RWPE2 (cell line): ENCODE data around the gene PLEKHM3.

Source experiments
- ATAC-seq: fragments of 200-7000 bp; cut with Tn5 transposase; 3 replicates; pipeline ENCODE4 v1.9.1; 2021; ENCODE audit warnings: low read depth
- DNase-seq: peaks from one replicate; pipeline ENCODE4 v3.0.0-alpha.2; 2020; ENCODE audit warnings: low spot score
- H3K27ac ChIP-seq: fragments of 450-650 bp; 2 replicates; pipeline ENCODE4 v1.5.1; 2017; ENCODE audit warnings: mild to moderate bottlenecking; ENCODE audit not compliant: poor library complexity, severe bottlenecking
- H3K27me3 ChIP-seq: fragments of 250-450 bp; sonication (Bioruptor Pico); 2 replicates; pipeline ENCODE4 v1.5.1; 2021; ENCODE audit warnings: mild to moderate bottlenecking, moderate library complexity; ENCODE audit not compliant: insufficient read depth, poor library complexity, severe bottlenecking
- H3K36me3 ChIP-seq: fragments of 250-450 bp; sonication (Bioruptor Pico); 2 replicates; pipeline ENCODE4 v1.5.1; 2020; ENCODE audit warnings: low read depth, mild to moderate bottlenecking, moderate library complexity
- H3K4me1 ChIP-seq: fragments of 250-450 bp; sonication (Bioruptor Pico); 2 replicates; pipeline ENCODE4 v1.5.1; 2021; ENCODE audit warnings: mild to moderate bottlenecking, moderate library complexity; ENCODE audit not compliant: insufficient read depth, poor library complexity, severe bottlenecking
- H3K4me3 ChIP-seq: fragments of 250-450 bp; sonication (Bioruptor Pico); 2 replicates; pipeline ENCODE4 v1.5.1; 2021; ENCODE audit warnings: mild to moderate bottlenecking, moderate library complexity; ENCODE audit not compliant: severe bottlenecking
- H3K9me3 ChIP-seq: fragments of 250-450 bp; sonication (Bioruptor Pico); 2 replicates; pipeline ENCODE4 v1.5.1; 2021; ENCODE audit warnings: mild to moderate bottlenecking, moderate library complexity; ENCODE audit not compliant: severe bottlenecking
- CTCF ChIP-seq: fragments of 450-650 bp; IDR thresholded peaks from one replicate; pipeline ENCODE4 v1.5.1; 2017; ENCODE audit warnings: mild to moderate bottlenecking, moderate library complexity; ENCODE audit not compliant: poor library complexity, severe bottlenecking

PLEKHM3 gene

GRCh38 chr2:207905546-207905945, 119.8 kb downstream of the PLEKHM3 start:
- ATAC-seq (no peak), DNase-seq (no peak)
- no peak overlapping the region for H3K27ac ChIP-seq
- H3K4me1 ChIP-seq = no peaks in the 10 kb centered on the region
- no peaks in the 10 kb centered on the region for H3K36me3 ChIP-seq
- no peaks in the 10 kb centered on the region for H3K27me3 ChIP-seq
- H3K9me3 ChIP-seq = no peaks in the 10 kb centered on the region
- TF ChIP-seq CTCF = no peak
- H3K4me3 ChIP-seq = no peak overlapping the region

- Histone ChIP-seq H3K4me3 (no peak overlapping the region), H3K27ac (no peak overlapping the region), H3K36me3 (no peaks in the 10 kb centered on the region), H3K4me1 (no peaks in the 10 kb centered on the region), H3K9me3 (no peaks in the 10 kb centered on the region), H3K27me3 (no peaks in the 10 kb centered on the region)
- DNase-seq (no peak), ATAC-seq (no peak)
- TF ChIP-seq CTCF = no peak
Observed at GRCh38 chr2:207903236-207903635, 122.1 kb downstream of the PLEKHM3 start.

GRCh38 chr2:207902821-207903220, 122.5 kb downstream of the PLEKHM3 start:
- H3K27ac ChIP-seq = no peak overlapping the region
- TF ChIP-seq CTCF = no peak
- ATAC-seq (no peak), DNase-seq (no peak)
- H3K4me1 ChIP-seq = no peaks in the 10 kb centered on the region
- H3K4me3 ChIP-seq = no peak overlapping the region
- no peaks in the 10 kb centered on the region for H3K36me3 ChIP-seq
- no peaks in the 10 kb centered on the region for H3K9me3 ChIP-seq
- H3K27me3 ChIP-seq = no peaks in the 10 kb centered on the region

- Histone ChIP-seq H3K4me3 (no peak overlapping the region), H3K27ac (no peak overlapping the region)
- DNase-seq = no peak
Observed at GRCh38 chr2:207901829-207902228, 123.5 kb downstream of the PLEKHM3 start.

More at GRCh38 chr2:207901829-207902228, 123.5 kb downstream of the PLEKHM3 start:
- no peak for ATAC-seq
- no peaks in the 10 kb centered on the region for H3K9me3 ChIP-seq
- H3K27me3 ChIP-seq = no peaks in the 10 kb centered on the region
- no peaks in the 10 kb centered on the region for H3K4me1 ChIP-seq
- no peaks in the 10 kb centered on the region for H3K36me3 ChIP-seq
- TF ChIP-seq CTCF = no peak
